Muscle of leg (tissue), 11 donors: ENCODE results near the gene SAP25. TPM values are rescaled to one million over a fixed set of nuclear protein-coding genes. Genes with fewer than 3 reads are reported as not detected.

ENCODE experiments used
- DNase-seq: peaks from one replicate; pipeline ENCODE4 v3.0.0; 2013
- H3K27ac ChIP-seq: one replicate; pipeline ENCODE4 v1.5.1; 2013; ENCODE audit warnings: mild to moderate bottlenecking, low read length, control low read depth
- H3K27me3 ChIP-seq: one replicate; pipeline ENCODE4 v1.6.1; 2013; ENCODE audit warnings: low read length; ENCODE audit not compliant: control insufficient read depth, insufficient read depth
- H3K36me3 ChIP-seq: one replicate; pipeline ENCODE4 v1.6.1; 2013; ENCODE audit warnings: low read length; ENCODE audit not compliant: control insufficient read depth, insufficient read depth
- H3K4me1 ChIP-seq: one replicate; pipeline ENCODE4 v1.6.1; 2013; ENCODE audit warnings: low read length; ENCODE audit not compliant: control insufficient read depth, insufficient read depth
- H3K4me3 ChIP-seq: one replicate; pipeline ENCODE4 v1.5.1; 2013; ENCODE audit warnings: low read length, control low read depth
- H3K9me3 ChIP-seq: replicated peaks from 2 replicates; pipeline ENCODE4 v1.6.1; 2013; ENCODE audit warnings: low read depth, low read length; ENCODE audit not compliant: control insufficient read depth
- WGBS: methylation state at CpG from one replicate; pipeline ENCODE4 v1.1.5; 2013; ENCODE audit warnings: missing lambda C conversion rate; ENCODE audit not compliant: insufficient coverage; 5-methylcytosine and 5-hydroxymethylcytosine counted together
- polyA plus RNA-seq, 8 donors: library from polyadenylated mRNA; unstranded; fragments of 120-200 nt; gene quantifications; one replicate each; pipeline versions ENCODE4 v1.2.1 to v1.2.3, GENCODE V29; 2013; ENCODE audit warnings: inconsistent platforms in 1 of 8, low replicate concordance in 1 of 8; ENCODE audit not compliant: insufficient read length in 8 of 8, insufficient read depth in 1 of 8
- total RNA-seq: library from RNA; stranded (reverse); fragments of 120-200 nt; gene quantifications from one replicate; pipeline ENCODE4 v1.2.4, GENCODE V29; 2013

The SAP25 gene
- total and polyA plus RNA-seq, 9 donors: 0.98 to 8.3 (median 3.7) TPM

DNA sequence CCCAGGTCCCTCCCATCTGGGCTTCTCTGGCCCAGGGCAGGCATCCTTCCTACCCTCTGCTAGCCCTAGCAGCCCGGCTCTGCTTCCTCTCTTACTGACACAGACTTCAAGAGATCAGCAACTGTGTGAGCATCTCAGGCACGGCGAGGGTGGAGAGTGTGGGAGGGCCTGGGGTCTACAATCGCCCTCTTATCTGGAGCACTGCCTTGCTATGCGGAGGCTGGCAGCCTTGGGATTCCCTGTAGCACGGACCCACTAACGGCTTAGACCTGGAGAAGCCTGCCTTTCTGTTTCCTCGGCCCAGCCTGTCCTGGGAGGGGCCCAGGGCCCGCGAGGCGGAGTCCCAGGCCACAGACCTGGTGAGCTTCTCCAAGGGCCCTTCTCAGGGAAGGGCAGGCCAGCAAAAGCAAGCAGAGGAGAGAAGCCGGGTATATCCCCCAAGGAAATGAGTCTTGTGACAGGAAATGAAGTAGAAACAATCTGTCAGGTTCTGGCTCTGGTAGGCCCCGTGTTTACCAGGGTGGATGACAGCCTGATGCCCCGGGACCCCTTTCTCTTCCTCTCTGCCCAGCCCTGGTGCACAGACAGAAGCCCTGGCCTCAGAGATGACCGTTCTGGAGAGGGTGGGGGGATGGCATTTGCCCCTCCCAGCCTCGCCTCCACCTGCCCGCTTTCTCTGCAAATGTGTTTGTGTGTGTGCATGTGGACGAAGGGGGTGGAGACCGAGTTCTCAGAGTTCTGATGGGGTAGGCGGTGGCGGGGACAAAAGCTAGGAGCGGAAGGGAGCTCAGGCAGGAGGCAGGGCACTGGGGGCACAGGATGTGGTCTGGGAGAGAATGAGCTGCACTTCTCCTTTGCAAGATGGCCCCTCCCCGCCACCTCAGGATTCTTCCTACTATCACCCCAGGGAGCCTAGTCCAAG is 9.7 kb upstream of the SAP25 start:
- Histone ChIP-seq H3K4me1 (peaks cover 34% of the 10 kb centered on the region), H3K27me3 (no peaks in the 10 kb centered on the region), H3K4me3 (peak overlapping the region; percentile 23), H3K9me3 (no peaks in the 10 kb centered on the region), H3K36me3 (peaks cover 46% of the 10 kb centered on the region), H3K27ac (peak overlapping the region; percentile 81)
- WGBS: 21% methylated on average over 12 of the region's 23 CpGs
- DNase-seq: peak; percentile 60

GRCh38 chr7:100582650-100583049 is 8.9 kb upstream of the SAP25 start:
- no peaks in the 10 kb centered on the region for H3K9me3 ChIP-seq
- H3K4me1 ChIP-seq: peaks cover 34% of the 10 kb centered on the region
- 80% methylated on average over 3 of the region's 11 CpGs for WGBS
- H3K27me3 ChIP-seq: no peaks in the 10 kb centered on the region
- no peak overlapping the region for H3K27ac ChIP-seq
- peaks cover 54% of the 10 kb centered on the region for H3K36me3 ChIP-seq
- no peak for DNase-seq
- no peak overlapping the region for H3K4me3 ChIP-seq

GRCh38 chr7:100582041-100582579 is 8.4 kb upstream of the SAP25 start:
- WGBS: 92% methylated on average over 8 of the region's 20 CpGs
- Histone ChIP-seq H3K27me3 (no peaks in the 10 kb centered on the region), H3K4me3 (no peak overlapping the region), H3K9me3 (no peaks in the 10 kb centered on the region), H3K36me3 (peaks cover 59% of the 10 kb centered on the region), H3K4me1 (peaks cover 34% of the 10 kb centered on the region), H3K27ac (no peak overlapping the region)
- DNase-seq: no peak

GRCh38 chr7:100580466-100581283 is 7.0 kb upstream of the SAP25 start:
- WGBS: 86% methylated on average over 6 of the region's 11 CpGs
- peaks cover 73% of the 10 kb centered on the region for H3K36me3 ChIP-seq
- H3K27ac ChIP-seq: no peak overlapping the region
- H3K9me3 ChIP-seq: no peaks in the 10 kb centered on the region
- DNase-seq: no peak
- H3K27me3 ChIP-seq: no peaks in the 10 kb centered on the region
- no peak overlapping the region for H3K4me3 ChIP-seq
- peaks cover 32% of the 10 kb centered on the region for H3K4me1 ChIP-seq

GRCh38 chr7:100578246-100579183 is 4.8 kb upstream of the SAP25 start:
- H3K27ac ChIP-seq: no peak overlapping the region
- H3K27me3 ChIP-seq: no peaks in the 10 kb centered on the region
- no peaks in the 10 kb centered on the region for H3K9me3 ChIP-seq
- H3K36me3 ChIP-seq: peaks cover 92% of the 10 kb centered on the region
- peaks cover 14% of the 10 kb centered on the region for H3K4me1 ChIP-seq
- no peak overlapping the region for H3K4me3 ChIP-seq
- DNase-seq: no peak
- 80% methylated on average over 26 of the region's 28 CpGs for WGBS

- WGBS: 84% methylated on average over 14 of the region's 14 CpGs
- peaks cover 4% of the 10 kb centered on the region for H3K4me1 ChIP-seq
- H3K27ac ChIP-seq: no peak overlapping the region
- no peak for DNase-seq
- peaks cover 5% of the 10 kb centered on the region for H3K27me3 ChIP-seq
- peaks cover 84% of the 10 kb centered on the region for H3K36me3 ChIP-seq
- H3K9me3 ChIP-seq: no peaks in the 10 kb centered on the region
- H3K4me3 ChIP-seq: no peak overlapping the region
These were observed 3.8 kb upstream of the SAP25 start for GRCh38 chr7:100577507-100577906.

- Histone ChIP-seq H3K27me3 (peaks cover 7% of the 10 kb centered on the region), H3K36me3 (peaks cover 80% of the 10 kb centered on the region), H3K4me3 (no peak overlapping the region), H3K27ac (no peak overlapping the region), H3K4me1 (no peaks in the 10 kb centered on the region), H3K9me3 (no peaks in the 10 kb centered on the region)
- WGBS: 89% methylated on average over 12 of the region's 24 CpGs
- DNase-seq: no peak
These were observed 3.4 kb upstream of the SAP25 start for GRCh38 chr7:100577103-100577502.

DNA sequence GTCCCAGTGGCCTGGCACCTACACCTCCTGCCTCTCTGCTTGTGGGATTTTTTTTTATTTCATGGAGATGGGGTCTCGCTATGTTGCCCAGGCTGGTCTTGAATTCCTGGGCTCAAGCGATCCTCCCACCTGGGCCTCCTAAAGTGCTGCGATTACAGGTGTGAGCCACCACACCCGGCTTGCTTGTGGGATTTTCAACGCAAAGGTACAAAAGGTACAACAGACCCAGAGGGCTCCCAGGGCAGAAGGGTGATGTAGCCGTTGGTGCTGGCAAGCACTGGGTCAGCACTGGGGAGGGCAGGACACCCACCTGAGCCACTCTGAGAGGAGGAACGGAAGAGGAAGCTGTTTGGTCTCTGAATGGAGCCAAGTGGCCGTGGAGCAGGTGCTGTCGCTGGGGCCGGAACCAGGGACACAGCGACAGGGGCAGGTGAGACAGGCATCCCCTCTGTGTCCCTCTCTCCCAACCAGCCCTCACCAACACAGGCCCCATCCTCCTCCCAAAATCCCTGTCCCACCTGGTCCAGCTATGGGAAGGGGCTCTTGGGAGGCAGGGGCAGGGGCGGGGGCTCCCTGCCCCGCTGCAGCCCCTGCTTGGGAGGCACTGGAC is 2.8 kb upstream of the SAP25 start:
- Histone ChIP-seq H3K27ac (no peak overlapping the region), H3K4me3 (no peak overlapping the region), H3K4me1 (no peaks in the 10 kb centered on the region), H3K27me3 (peaks cover 12% of the 10 kb centered on the region), H3K36me3 (peaks cover 74% of the 10 kb centered on the region), H3K9me3 (no peaks in the 10 kb centered on the region)
- WGBS: 82% methylated on average over 8 of the region's 13 CpGs
- DNase-seq: no peak

DNA sequence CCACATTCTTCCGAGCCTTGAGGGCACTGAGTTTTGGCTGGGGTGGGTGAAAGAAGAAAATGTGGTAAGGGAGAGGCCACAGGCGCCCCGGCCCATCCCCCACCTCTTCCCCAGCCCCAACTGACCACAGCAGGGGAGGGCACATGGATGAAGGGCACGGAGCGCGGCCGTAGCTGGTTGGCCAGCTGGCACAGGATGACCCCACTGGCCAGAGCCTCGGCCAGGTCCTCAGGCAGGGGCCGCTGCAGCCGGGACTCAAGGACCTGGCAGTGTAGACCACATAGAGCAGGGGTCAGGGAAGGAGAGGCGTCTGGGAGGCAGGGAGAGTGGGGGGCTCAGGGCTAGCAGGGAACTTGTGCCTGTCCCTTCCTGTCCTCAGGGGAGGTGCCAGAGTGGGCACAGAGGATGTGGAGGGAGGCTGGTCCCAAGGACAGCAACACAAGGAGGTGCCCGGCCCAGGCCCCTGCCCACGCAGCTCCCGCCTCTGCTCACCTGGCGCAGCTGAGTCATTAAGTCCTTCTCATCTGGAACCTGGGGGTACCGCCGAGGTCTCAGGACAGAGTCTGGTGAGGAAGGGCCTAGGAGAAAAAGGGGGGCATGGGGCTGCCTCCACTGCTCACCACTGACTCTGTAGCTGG is 2.2 kb upstream of the SAP25 start:
- Histone ChIP-seq H3K27ac (no peak overlapping the region), H3K4me1 (no peaks in the 10 kb centered on the region), H3K27me3 (peaks cover 18% of the 10 kb centered on the region), H3K36me3 (peaks cover 68% of the 10 kb centered on the region), H3K4me3 (no peak overlapping the region), H3K9me3 (no peaks in the 10 kb centered on the region)
- 88% methylated on average over 9 of the region's 17 CpGs for WGBS
- DNase-seq: no peak
